DMS79 treated with DMSO at 0.1 percent for 48 hours (cell line): ENCODE data around the gene PRKG2.

Experiments used
- DNase-seq: peaks from one replicate; lab custom pipeline; 2025; lab: John Stamatoyannopoulos, UW

The PRKG2 gene

GRCh38 chr4:81217779-81218178 is 2.8 kb upstream of the PRKG2 start:
- DNase-seq: no peak

- no peak for DNase-seq
Observed at GRCh38 chr4:81215931-81216330, 909 bp upstream of the PRKG2 start.

- peak; percentile 34 for DNase-seq
Observed at GRCh38 chr4:81214144-81214880, 710 bp downstream of the PRKG2 start.

- no peak for DNase-seq
Observed at GRCh38 chr4:81213671-81214070, 1.4 kb downstream of the PRKG2 start.

GRCh38 chr4:81211956-81212355 is 3.1 kb downstream of the PRKG2 start:
- no peak for DNase-seq

- DNase-seq: no peak
Observed at GRCh38 chr4:81207828-81208227, 7.2 kb downstream of the PRKG2 start.

- DNase-seq: no peak
Observed at GRCh38 chr4:81205302-81205701, 9.7 kb downstream of the PRKG2 start.

- DNase-seq: peak; percentile 8
Observed at GRCh38 chr4:81204571-81204970, 10.5 kb downstream of the PRKG2 start.

GRCh38 chr4:81199831-81200230 is 15.2 kb downstream of the PRKG2 start:
- no peak for DNase-seq

GRCh38 chr4:81198609-81199008 is 16.4 kb downstream of the PRKG2 start:
- DNase-seq: no peak

- DNase-seq: peak; percentile 59
Observed at GRCh38 chr4:81197864-81198524, 17.0 kb downstream of the PRKG2 start.

- DNase-seq: no peak
Observed at GRCh38 chr4:81196126-81196650, 18.8 kb downstream of the PRKG2 start.

GRCh38 chr4:81195475-81195874 is 19.5 kb downstream of the PRKG2 start:
- DNase-seq: no peak

- DNase-seq: no peak
Observed at GRCh38 chr4:81194286-81194685, 20.7 kb downstream of the PRKG2 start.

GRCh38 chr4:81180916-81181315 is 34.1 kb downstream of the PRKG2 start:
- no peak for DNase-seq

GRCh38 chr4:81179326-81179725 is 35.7 kb downstream of the PRKG2 start:
- no peak for DNase-seq

GRCh38 chr4:81173213-81173612 is 41.8 kb downstream of the PRKG2 start:
- DNase-seq: no peak

GRCh38 chr4:81166458-81167160 is 48.4 kb downstream of the PRKG2 start:
- no peak for DNase-seq

GRCh38 chr4:81165861-81166430 is 49.1 kb downstream of the PRKG2 start:
- no peak for DNase-seq

GRCh38 chr4:81164623-81165416 is 50.2 kb downstream of the PRKG2 start:
- DNase-seq: no peak

GRCh38 chr4:81164126-81164525 is 50.9 kb downstream of the PRKG2 start:
- no peak for DNase-seq
